HepG2 (cell line): ENCODE results near the gene IRF5.

Experiments
- CREM ChIP-seq, 2 experiments: sonication (generic) in 1 of 2; formaldehyde crosslinking in 1 of 2; IDR thresholded peaks; 2 replicates each; pipeline versions ENCODE4 v1.4.0 to v1.6.1; 2016 to 2020; ENCODE audit warnings: antibody characterized with exemption in 1 of 2, mild to moderate bottlenecking in 1 of 2, missing genetic modification reagents in 1 of 2
- SRF ChIP-seq: IDR thresholded peaks from 2 replicates; pipeline ENCODE4 v1.6.1; 2011; ENCODE audit warnings: mild to moderate bottlenecking, low read depth, low read length, moderate library complexity
- TF ChIP-seq, protein P1 (sequence below): sonication (generic); formaldehyde crosslinking; IDR thresholded peaks from 2 replicates; pipeline ENCODE4 v1.8.1; 2023; ENCODE audit warnings: missing genetic modification reagents, inconsistent platforms, borderline replicate concordance

DNA sequence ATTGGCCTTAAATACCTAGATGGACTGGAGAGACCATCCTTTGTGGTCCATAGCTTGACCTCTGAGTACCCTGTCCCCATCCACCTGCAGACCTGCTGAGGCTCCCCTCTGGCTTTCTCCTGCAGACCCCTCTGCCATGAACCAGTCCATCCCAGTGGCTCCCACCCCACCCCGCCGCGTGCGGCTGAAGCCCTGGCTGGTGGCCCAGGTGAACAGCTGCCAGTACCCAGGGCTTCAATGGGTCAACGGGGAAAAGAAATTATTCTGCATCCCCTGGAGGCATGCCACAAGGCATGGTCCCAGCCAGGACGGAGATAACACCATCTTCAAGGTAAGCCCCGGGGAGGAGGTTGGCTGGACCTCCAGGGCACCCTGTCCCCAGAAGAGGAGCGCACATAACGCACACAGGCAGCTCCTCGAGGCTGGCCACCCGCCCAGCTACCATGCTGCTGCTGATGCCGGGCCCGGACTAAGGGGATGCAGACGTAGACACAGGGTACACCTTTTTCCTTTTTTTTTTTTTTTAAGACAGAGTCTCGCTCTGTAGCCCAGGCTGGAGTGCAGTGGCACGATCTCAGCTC, 4.3 kb downstream of the IRF5 start:
- TF ChIP-seq SRF (no peak), CREM (IDR thresholded peaks at IDR 0.05) (no peak), CREM (CRISPR knock-in tag; IDR thresholded peaks at IDR 0.05) (no peak)
- TF ChIP-seq, protein P1, sequence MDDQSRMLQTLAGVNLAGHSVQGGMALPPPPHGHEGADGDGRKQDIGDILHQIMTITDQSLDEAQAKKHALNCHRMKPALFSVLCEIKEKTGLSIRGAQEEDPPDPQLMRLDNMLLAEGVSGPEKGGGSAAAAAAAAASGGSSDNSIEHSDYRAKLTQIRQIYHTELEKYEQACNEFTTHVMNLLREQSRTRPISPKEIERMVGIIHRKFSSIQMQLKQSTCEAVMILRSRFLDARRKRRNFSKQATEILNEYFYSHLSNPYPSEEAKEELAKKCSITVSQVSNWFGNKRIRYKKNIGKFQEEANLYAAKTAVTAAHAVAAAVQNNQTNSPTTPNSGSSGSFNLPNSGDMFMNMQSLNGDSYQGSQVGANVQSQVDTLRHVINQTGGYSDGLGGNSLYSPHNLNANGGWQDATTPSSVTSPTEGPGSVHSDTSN (CRISPR knock-in tag): no peak
